Vagina (tissue), 2 donors: Measurements from ENCODE around the gene CAMLG. TPM values are rescaled to one million over a fixed set of nuclear protein-coding genes. Genes with fewer than 3 reads are reported as not detected.

Experiments used
- DNase-seq, 2 donors: peaks; one replicate each; pipeline ENCODE4 v3.0.0-alpha.2; 2017; ENCODE audit errors: extremely low spot score in 2 of 2
- H3K27ac ChIP-seq: fragments of 200-600 bp; sonication (generic); one replicate; pipeline ENCODE4 v1.5.1; 2019
- H3K27me3 ChIP-seq: fragments of 200-600 bp; sonication (generic); one replicate; pipeline ENCODE4 v1.5.1; 2019
- H3K36me3 ChIP-seq, 2 donors: fragments of 200-600 bp; sonication (generic); one replicate each; pipeline ENCODE4 v1.5.1; 2017 to 2019
- H3K4me1 ChIP-seq: fragments of 200-600 bp; sonication (generic); one replicate; pipeline ENCODE4 v1.5.1; 2019
- H3K4me3 ChIP-seq, 2 donors: fragments of 200-600 bp; sonication (generic); 1 replicate in 1 of 2; 2 replicates in 1 of 2; pipeline ENCODE4 v1.5.1; 2016 to 2019
- H3K9me3 ChIP-seq: fragments of 200-600 bp; sonication (generic); one replicate; pipeline ENCODE4 v1.5.1; 2019
- CTCF ChIP-seq, 3 experiments: fragments of 450-650 bp in 2 of 3; fragments of 200-600 bp in 1 of 3; sonication (generic) in 1 of 3; IDR thresholded peaks; one replicate each; pipeline ENCODE4 v1.5.1; 2017 to 2019; ENCODE audit warnings: antibody characterized with exemption in 3 of 3, mild to moderate bottlenecking in 2 of 3, moderate library complexity in 2 of 3
- POLR2A ChIP-seq, 2 donors: fragments of 450-650 bp; IDR thresholded peaks; one replicate each; pipeline ENCODE4 v1.6.1; 2017; ENCODE audit warnings: antibody characterized with exemption in 2 of 2, mild to moderate bottlenecking in 2 of 2, moderate library complexity in 2 of 2
- POLR2AphosphoS5 ChIP-seq, 2 donors: sonication (generic); formaldehyde crosslinking; IDR thresholded peaks; one replicate each; pipeline ENCODE4 v1.9.0; 2017; ENCODE audit warnings: antibody characterized with exemption in 2 of 2, mild to moderate bottlenecking in 2 of 2, low read depth in 1 of 2; ENCODE audit not compliant: insufficient read depth in 1 of 2
- intact Hi-C: fragments of 100-400 bp; cut with DNase I; formaldehyde crosslinking; loops from one replicate; pipeline ENCODE4 v1.15.1; 2023
- small RNA-seq: library from RNA; depleted of rRNA; stranded (forward); fragments of <200 nt; gene quantifications from one replicate; pipeline ENCODE3, GENCODE V24; 2016
- total RNA-seq: library from RNA; depleted of rRNA; stranded (reverse); fragments of >200 nt; gene quantifications from one replicate; pipeline ENCODE4 v1.2.3, GENCODE V29; 2016

Gene CAMLG
- total RNA-seq, 1 donor from 2014 or later, result 49.1 TPM

DNA sequence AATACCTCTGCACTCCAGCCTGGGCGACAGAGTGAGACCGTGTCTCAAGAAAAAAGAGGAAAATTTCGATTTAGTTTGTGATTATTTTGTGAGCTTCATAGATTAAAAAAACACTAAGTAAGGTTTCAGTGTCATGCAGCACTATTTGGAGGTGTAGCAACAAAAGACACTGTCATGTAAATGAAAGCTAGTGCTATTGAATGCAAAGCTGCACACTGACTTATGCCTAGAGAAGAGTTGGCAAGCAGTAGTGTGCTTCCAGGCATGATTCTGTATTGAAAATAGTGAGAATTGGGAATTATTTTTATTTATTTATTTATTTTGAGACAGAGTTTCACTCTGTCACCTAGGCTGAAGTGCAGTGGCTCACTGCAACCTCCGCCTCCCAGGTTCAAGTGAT lies 54.8 kb downstream of the CAMLG start:
- no peak for TF ChIP-seq POLR2AphosphoS5 (IDR thresholded peaks at IDR 0.05; ENCODE audit: insufficient read depth in 1 of 2, low read depth in 1 of 2)
- TF ChIP-seq CTCF (IDR thresholded peaks at IDR 0.05), result no peak
- TF ChIP-seq POLR2A (IDR thresholded peaks at IDR 0.05), result no peak
- no peak for DNase-seq
- Histone ChIP-seq H3K9me3 (no peaks in the 10 kb centered on the region), H3K27ac (no peak overlapping the region), H3K4me3 (no peak overlapping the region), H3K4me1 (no peaks in the 10 kb centered on the region), H3K27me3 (no peaks in the 10 kb centered on the region), H3K36me3 (peaks cover 0 to 71% of the 10 kb centered on the region in 2 donors)
- intact Hi-C loops, result no loop called here

DNA sequence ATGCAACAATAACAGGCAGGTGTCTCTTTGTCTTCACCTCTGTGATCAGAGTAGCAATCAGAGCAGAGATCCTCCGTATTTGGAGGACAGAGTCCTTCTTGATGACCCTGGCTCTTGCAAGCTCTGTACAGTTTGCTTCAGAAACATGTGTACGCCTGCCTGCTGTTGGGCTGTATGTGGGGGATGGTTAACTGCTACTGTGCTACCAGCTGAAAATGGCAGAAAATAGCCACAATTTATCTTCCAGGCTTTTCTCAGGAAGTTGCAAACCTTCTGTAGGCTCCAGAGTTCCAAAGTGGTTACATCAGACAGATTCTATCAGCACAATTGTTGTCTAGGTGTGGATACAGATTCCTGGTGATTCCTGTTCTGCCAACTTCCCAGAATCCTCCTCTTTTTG lies 55.7 kb downstream of the CAMLG start:
- Histone ChIP-seq H3K4me3 (no peak overlapping the region), H3K4me1 (no peaks in the 10 kb centered on the region), H3K27ac (no peak overlapping the region), H3K27me3 (no peaks in the 10 kb centered on the region), H3K9me3 (no peaks in the 10 kb centered on the region), H3K36me3 (peaks cover 0 to 78% of the 10 kb centered on the region in 2 donors)
- no peak for DNase-seq
- no peak for TF ChIP-seq POLR2AphosphoS5 (IDR thresholded peaks at IDR 0.05; ENCODE audit: insufficient read depth in 1 of 2, low read depth in 1 of 2)
- no peak for TF ChIP-seq POLR2A (IDR thresholded peaks at IDR 0.05)
- TF ChIP-seq CTCF (IDR thresholded peaks at IDR 0.05), result no peak
- intact Hi-C loops, result no loop called here

DNA sequence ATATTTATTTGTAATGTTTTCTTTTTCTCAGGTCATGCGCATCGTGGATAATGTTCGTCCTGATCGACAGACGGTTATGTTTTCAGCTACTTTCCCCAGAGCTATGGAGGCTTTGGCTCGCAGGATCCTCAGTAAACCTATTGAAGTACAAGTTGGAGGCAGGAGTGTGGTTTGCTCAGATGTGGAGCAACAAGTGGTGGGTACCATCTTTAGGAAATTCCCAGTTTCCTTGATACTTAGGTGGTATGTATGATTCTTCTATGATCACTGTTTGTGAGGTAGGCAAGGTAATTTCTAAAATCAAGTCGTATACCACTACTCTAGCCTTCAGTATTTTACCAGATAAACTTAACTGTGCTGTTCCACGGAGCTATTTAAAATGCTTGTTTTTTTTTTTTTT lies 56.5 kb downstream of the CAMLG start:
- Histone ChIP-seq H3K27me3 (no peaks in the 10 kb centered on the region), H3K27ac (no peak overlapping the region), H3K4me3 (no peak overlapping the region), H3K9me3 (no peaks in the 10 kb centered on the region), H3K4me1 (no peaks in the 10 kb centered on the region), H3K36me3 (peaks cover 0 to 78% of the 10 kb centered on the region in 2 donors)
- TF ChIP-seq CTCF (IDR thresholded peaks at IDR 0.05) (no peak), POLR2AphosphoS5 (IDR thresholded peaks at IDR 0.05; ENCODE audit: insufficient read depth in 1 of 2, low read depth in 1 of 2) (no peak), POLR2A (IDR thresholded peaks at IDR 0.05) (no peak)
- DNase-seq, result no peak
- intact Hi-C loops, result no loop called here

DNA sequence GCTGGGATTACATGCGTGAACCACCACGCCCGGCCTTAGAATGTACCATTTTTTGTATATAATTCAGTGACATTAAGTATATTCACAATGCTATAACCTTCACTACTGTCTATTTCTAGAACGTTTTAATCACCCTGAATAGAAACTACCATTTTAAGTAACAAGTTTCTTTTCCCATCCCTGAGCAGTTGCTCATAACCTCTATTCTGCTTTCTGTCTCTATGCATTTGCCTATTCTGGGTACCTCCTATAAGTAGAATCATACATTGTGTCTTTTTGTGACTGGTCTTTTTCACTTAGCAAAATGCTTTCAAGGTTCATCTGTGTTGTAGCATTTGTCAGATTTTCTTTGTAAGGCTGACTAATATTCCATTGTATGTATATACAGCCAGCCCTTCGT lies 60.1 kb downstream of the CAMLG start:
- H3K36me3 ChIP-seq, result peaks cover 0 to 61% of the 10 kb centered on the region in 2 donors
- TF ChIP-seq POLR2AphosphoS5 (IDR thresholded peaks at IDR 0.05; ENCODE audit: insufficient read depth in 1 of 2, low read depth in 1 of 2) (no peak), CTCF (IDR thresholded peaks at IDR 0.05) (no peak), POLR2A (IDR thresholded peaks at IDR 0.05) (no peak)
- H3K27me3 ChIP-seq, result no peaks in the 10 kb centered on the region
- no peak overlapping the region for H3K27ac ChIP-seq
- no peaks in the 10 kb centered on the region for H3K9me3 ChIP-seq
- H3K4me3 ChIP-seq, result no peak overlapping the region
- intact Hi-C loops, result no loop called here
- no peak for DNase-seq
- no peaks in the 10 kb centered on the region for H3K4me1 ChIP-seq

Small RNA genes lying within 50 kb of the gene (small RNA-seq; reads per million reads assigned to genes)
- gene RNU6-1164P (not detected), gene RNU6-757P (not detected)

Other genes with a start within 250 kb of the CAMLG start
- gene JADE2, start 212.9 kb upstream of the CAMLG start, total RNA-seq, result 35.4 TPM
- gene SAR1B, start 105.7 kb upstream of the CAMLG start, total RNA-seq, result 47.1 TPM
- gene SEC24A, start 89.8 kb upstream of the CAMLG start, total RNA-seq, result 11.3 TPM
- gene DDX46, start 20.2 kb downstream of the CAMLG start, total RNA-seq, result 31.7 TPM
- gene C5orf24, start 107.4 kb downstream of the CAMLG start, total RNA-seq, result 38.3 TPM
- 92.3 TPM for gene TXNDC15, start 135.8 kb downstream of the CAMLG start, total RNA-seq
- 6.1 TPM for gene PCBD2, start 166.6 kb downstream of the CAMLG start, total RNA-seq
- gene CATSPER3, start 229.4 kb downstream of the CAMLG start, total RNA-seq, result not detected